GM20000 (cell line): ENCODE measurements around the gene ASIC5.

ENCODE experiments used
- DNase-seq: peaks from one replicate; pipeline ENCODE4 v3.0.0; 2012; ENCODE audit warnings: low spot score
- CTCF ChIP-seq: IDR thresholded peaks from 2 replicates; pipeline ENCODE4 v1.5.1; 2012; ENCODE audit warnings: mild to moderate bottlenecking, control low read depth; ENCODE audit errors: extremely low read depth, missing control alignments

The ASIC5 gene

GRCh38 chr4:155879767-155880166, 13.7 kb upstream of the ASIC5 start:
- no peak for TF ChIP-seq CTCF
- no peak for DNase-seq

- no peak for DNase-seq
- no peak for TF ChIP-seq CTCF
Observed at GRCh38 chr4:155878611-155879010, 12.5 kb upstream of the ASIC5 start.

GRCh38 chr4:155877971-155878370, 11.9 kb upstream of the ASIC5 start:
- no peak for TF ChIP-seq CTCF
- DNase-seq = no peak

GRCh38 chr4:155875878-155876277, 9.8 kb upstream of the ASIC5 start:
- no peak for DNase-seq
- no peak for TF ChIP-seq CTCF

GRCh38 chr4:155855897-155856296, 10.2 kb downstream of the ASIC5 start:
- no peak for DNase-seq
- TF ChIP-seq CTCF = no peak

- DNase-seq = no peak
Observed at GRCh38 chr4:155854582-155855226, 11.4 kb downstream of the ASIC5 start.

GRCh38 chr4:155853189-155853588, 12.9 kb downstream of the ASIC5 start:
- DNase-seq = no peak
- TF ChIP-seq CTCF = no peak

More at GRCh38 chr4:155854582-155855226, 11.4 kb downstream of the ASIC5 start:
- no peak for TF ChIP-seq CTCF
